Nephron (organoid): ENCODE measurements around the gene TRIM34.
"Not testable (repeated sequence)": the region's sequence is repeated elsewhere in the genome, so short reads cannot be mapped to it uniquely, and the experiment has no call there.

Source experiments
- H3K27ac Mint-ChIP-seq, 3 experiments: 2 replicates each; pipeline ENCODE4 v1.8.0; 2020; ENCODE audit warnings: mixed read lengths in 3 of 3, mild to moderate bottlenecking in 2 of 3, moderate library complexity in 1 of 3
- H3K27me3 Mint-ChIP-seq: 2 replicates; pipeline ENCODE4 v1.8.0; 2021; ENCODE audit warnings: low read depth, mild to moderate bottlenecking, moderate library complexity, mixed read lengths
- H3K36me3 Mint-ChIP-seq: 2 replicates; pipeline ENCODE4 v1.8.0; 2020; ENCODE audit warnings: low read depth, mixed read lengths
- H3K4me1 Mint-ChIP-seq: 2 replicates; pipeline ENCODE4 v1.8.0; 2020; ENCODE audit warnings: mixed read lengths
- H3K4me3 Mint-ChIP-seq, 3 experiments: 2 replicates each; pipeline ENCODE4 v1.8.0; 2020; ENCODE audit warnings: mild to moderate bottlenecking in 3 of 3, mixed read lengths in 3 of 3, moderate library complexity in 2 of 3
- H3K9me3 Mint-ChIP-seq: 2 replicates; pipeline ENCODE4 v1.8.0; 2020; ENCODE audit warnings: mixed read lengths
- TF ChIP-seq, protein P1 (sequence below), 3 experiments: fragments of 200-600 bp; sonication (generic); IDR thresholded peaks; one replicate each; pipeline ENCODE4 v1.5.0; 2021; ENCODE audit warnings: antibody characterized with exemption in 3 of 3; ENCODE audit not compliant: unreplicated experiment in 3 of 3

TRIM34 gene

DNA sequence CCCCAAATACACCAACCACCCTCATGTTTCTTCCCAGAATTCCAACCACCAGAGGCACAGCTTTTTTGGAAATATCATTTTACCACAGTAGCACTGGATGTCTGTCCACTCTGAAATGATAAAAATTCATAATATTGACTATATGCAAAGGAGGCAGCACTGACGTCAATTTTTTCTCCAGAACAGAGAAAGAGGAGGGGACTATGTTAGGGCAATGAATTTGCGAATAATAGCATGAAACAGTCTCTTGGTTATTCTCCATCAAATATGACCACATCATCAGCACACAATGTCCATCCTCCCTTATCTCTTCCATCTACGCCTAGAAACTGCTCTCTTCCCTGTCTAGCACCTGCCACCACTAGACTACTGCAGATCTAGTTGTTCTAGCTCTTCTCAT lies 21.3 kb downstream of the TRIM34 start:
- Mint-ChIP-seq H3K27me3 (no peaks in the 10 kb centered on the region), H3K4me3 (no peak overlapping the region), H3K4me1 (no peaks in the 10 kb centered on the region), H3K9me3 (no peaks in the 10 kb centered on the region), H3K36me3 (peaks cover 2% of the 10 kb centered on the region), H3K27ac (no peak overlapping the region)
- TF ChIP-seq, protein P1, sequence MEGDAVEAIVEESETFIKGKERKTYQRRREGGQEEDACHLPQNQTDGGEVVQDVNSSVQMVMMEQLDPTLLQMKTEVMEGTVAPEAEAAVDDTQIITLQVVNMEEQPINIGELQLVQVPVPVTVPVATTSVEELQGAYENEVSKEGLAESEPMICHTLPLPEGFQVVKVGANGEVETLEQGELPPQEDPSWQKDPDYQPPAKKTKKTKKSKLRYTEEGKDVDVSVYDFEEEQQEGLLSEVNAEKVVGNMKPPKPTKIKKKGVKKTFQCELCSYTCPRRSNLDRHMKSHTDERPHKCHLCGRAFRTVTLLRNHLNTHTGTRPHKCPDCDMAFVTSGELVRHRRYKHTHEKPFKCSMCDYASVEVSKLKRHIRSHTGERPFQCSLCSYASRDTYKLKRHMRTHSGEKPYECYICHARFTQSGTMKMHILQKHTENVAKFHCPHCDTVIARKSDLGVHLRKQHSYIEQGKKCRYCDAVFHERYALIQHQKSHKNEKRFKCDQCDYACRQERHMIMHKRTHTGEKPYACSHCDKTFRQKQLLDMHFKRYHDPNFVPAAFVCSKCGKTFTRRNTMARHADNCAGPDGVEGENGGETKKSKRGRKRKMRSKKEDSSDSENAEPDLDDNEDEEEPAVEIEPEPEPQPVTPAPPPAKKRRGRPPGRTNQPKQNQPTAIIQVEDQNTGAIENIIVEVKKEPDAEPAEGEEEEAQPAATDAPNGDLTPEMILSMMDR (IDR thresholded peaks at IDR 0.05; ENCODE audit: unreplicated experiment in 3 of 3): no peak

DNA sequence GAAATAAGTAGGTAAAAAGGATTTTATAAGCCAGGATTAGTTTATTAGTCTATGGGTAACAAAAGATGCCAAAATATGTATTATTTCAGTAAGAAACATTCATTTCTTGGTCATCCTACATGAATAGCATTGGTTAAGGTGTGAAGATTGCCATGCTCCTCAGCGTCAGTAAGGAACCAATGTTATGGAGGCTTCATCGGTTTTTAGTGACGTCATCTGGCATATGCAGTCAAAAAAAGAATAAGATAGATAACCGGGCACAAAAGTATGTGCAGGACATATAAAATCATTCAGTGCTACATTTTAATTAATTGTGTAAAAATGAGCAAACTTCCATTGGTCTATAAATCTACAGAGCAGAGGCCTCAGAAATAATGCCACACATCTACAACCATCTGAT lies 30.7 kb downstream of the TRIM34 start:
- peaks cover 17% of the 10 kb centered on the region for H3K36me3 Mint-ChIP-seq
- no peak overlapping the region for H3K27ac Mint-ChIP-seq
- H3K9me3 Mint-ChIP-seq: peaks cover 26% of the 10 kb centered on the region
- TF ChIP-seq, protein P1 (IDR thresholded peaks at IDR 0.05; ENCODE audit: unreplicated experiment in 3 of 3): no peak
- no peak overlapping the region for H3K4me3 Mint-ChIP-seq
- no peaks in the 10 kb centered on the region for H3K4me1 Mint-ChIP-seq
- H3K27me3 Mint-ChIP-seq: no peaks in the 10 kb centered on the region

DNA sequence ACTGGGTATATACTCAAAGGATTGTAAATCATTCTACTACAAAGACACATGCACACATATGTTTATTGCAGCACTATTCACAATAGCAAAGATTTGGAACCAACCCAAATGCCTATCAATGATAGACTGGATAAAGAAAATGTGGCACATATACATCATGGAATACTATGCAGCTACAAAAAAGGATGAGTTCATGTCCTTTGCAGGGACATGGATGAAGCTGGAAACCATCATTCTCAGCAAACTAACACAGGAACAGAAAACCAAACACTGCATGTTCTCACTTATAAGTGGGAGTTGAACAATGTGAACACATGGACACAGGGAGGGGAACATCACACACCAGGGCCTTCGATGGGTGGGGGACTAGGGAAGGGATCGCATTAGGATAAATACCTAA lies 32.2 kb downstream of the TRIM34 start:
- not testable (repeated sequence) for H3K4me1 Mint-ChIP-seq, H3K27ac Mint-ChIP-seq, H3K27me3 Mint-ChIP-seq, H3K4me3 Mint-ChIP-seq
- peaks cover 24% of the 10 kb centered on the region for H3K9me3 Mint-ChIP-seq
- peaks cover 21% of the 10 kb centered on the region for H3K36me3 Mint-ChIP-seq

DNA sequence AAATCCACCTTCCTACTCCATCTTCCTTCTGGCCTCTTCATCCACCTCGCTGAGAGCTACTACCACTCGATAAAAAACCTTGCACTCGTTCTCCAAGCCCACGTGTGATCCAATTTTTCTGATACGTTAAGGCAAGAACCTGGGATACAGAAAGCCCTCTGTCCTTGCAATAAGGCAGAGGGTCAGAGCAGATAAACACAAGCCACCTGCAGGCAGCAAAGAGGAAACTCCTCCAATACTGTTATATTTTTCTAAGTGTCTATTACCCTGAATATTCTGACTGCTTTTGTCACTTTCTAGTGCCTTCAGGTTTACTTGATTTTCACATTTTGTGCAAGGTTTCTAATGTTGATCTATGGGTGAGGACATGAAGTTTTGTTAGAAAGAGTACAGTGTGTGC lies 33.5 kb downstream of the TRIM34 start:
- H3K36me3 Mint-ChIP-seq: peaks cover 25% of the 10 kb centered on the region
- H3K27ac Mint-ChIP-seq: no peak overlapping the region
- H3K4me1 Mint-ChIP-seq: no peaks in the 10 kb centered on the region
- TF ChIP-seq, protein P1 (IDR thresholded peaks at IDR 0.05; ENCODE audit: unreplicated experiment in 3 of 3): no peak
- peaks cover 14% of the 10 kb centered on the region for H3K9me3 Mint-ChIP-seq
- no peak overlapping the region for H3K4me3 Mint-ChIP-seq
- H3K27me3 Mint-ChIP-seq: no peaks in the 10 kb centered on the region

DNA sequence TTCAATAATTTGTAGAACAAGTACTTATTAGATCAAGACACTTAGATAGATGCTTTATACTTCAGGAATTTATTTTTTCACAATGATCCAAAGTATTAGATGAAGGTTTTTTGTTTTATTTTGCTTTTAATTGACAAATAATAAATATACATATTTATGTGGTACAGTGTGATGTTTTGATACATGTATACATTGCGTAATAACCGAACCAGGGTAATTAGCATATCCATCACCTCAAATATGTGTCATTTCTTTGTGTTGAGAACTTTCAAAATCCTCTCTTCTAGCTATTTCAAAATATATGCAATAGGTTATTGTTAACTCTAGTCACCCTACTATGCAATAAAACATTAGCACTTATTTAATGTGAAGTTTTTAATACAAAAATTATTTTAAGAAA lies 38.7 kb downstream of the TRIM34 start:
- no peak overlapping the region for H3K27ac Mint-ChIP-seq
- H3K4me1 Mint-ChIP-seq: no peaks in the 10 kb centered on the region
- TF ChIP-seq, protein P1 (IDR thresholded peaks at IDR 0.05; ENCODE audit: unreplicated experiment in 3 of 3): no peak
- H3K4me3 Mint-ChIP-seq: no peak overlapping the region
- H3K27me3 Mint-ChIP-seq: no peaks in the 10 kb centered on the region
- no peaks in the 10 kb centered on the region for H3K9me3 Mint-ChIP-seq
- H3K36me3 Mint-ChIP-seq: peaks cover 55% of the 10 kb centered on the region

DNA sequence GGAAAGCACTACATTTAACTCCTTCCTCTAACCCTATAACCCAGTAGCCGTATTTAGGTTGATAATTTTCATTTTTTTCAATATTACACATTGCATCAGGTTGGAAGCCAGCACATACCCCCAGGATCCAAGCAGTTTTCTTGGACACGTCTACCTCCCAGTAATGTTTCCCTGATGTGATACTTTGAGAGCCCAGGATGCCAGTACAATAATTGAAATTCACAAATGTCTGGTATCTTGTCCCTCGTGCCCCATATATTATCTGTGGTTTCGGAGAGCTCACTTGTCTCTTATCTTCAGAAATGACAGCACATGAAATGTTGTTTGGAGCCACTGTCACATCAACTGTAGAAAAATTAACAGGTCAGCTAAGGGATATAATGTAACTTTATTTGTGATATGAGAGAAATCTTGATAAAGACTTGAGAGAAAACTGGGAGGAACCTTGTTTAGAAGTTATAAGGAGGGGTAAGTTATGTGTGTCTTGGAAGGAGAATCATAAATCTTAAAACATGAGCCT lies 40.3 kb downstream of the TRIM34 start:
- Mint-ChIP-seq H3K36me3 (peaks cover 65% of the 10 kb centered on the region), H3K4me1 (no peaks in the 10 kb centered on the region), H3K4me3 (no peak overlapping the region), H3K27ac (no peak overlapping the region), H3K9me3 (no peaks in the 10 kb centered on the region), H3K27me3 (no peaks in the 10 kb centered on the region)
- TF ChIP-seq, protein P1 (IDR thresholded peaks at IDR 0.05; ENCODE audit: unreplicated experiment in 3 of 3): no peak
